ENCODE measurements around the gene ELFN2.

ELFN2 gene

DNA sequence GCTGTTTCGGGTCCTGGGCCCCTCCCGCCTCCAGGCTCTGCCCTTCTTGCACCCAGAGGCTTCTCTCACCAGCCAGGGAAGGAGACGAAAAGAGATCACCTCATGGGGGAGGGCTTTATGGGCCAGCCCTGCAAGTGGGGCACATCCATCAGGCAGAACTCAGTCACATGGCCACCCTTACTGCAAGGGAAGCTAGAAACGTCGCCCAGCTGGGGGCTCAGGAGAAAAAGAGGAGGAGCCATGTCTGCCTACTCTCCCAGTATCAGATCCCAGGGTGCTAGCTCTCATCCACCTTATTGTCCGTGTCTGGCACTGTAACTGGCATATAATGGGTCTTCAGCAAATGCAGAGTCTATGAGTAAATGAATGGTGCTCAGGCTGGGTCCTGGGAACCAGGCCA is 34.7 kb upstream of the ELFN2 start:
- H3K9ac ChIP-seq (ENCODE audit: low read depth, low read length): no peak overlapping the region
- H3K4me1 ChIP-seq (ENCODE audit: insufficient read depth, low read length): no peaks in the 10 kb centered on the region
- no peaks in the 10 kb centered on the region for H3K36me3 ChIP-seq (ENCODE audit: insufficient read depth, low read length)
- H3K9me3 ChIP-seq (ENCODE audit: control insufficient read depth, insufficient read depth, low read length): no peaks in the 10 kb centered on the region

DNA sequence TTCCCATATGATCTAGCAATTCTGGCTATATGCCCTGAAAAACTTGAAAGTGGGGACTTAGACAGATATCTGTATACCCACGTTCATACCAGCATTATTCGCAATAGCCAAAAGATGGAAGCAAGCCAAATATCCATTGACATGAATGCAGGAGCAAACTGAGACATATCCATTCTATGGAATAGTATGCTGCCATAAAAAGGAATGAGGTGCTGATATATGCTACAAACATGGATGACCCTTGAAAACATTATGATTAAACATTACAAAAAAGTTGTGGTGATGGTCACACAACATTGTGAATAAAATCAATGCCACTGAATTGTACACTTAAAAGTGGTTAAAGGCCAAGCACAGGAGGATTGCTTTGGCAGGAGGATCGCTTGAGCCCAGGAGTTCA is 33.4 kb upstream of the ELFN2 start:
- H3K4me1 ChIP-seq (ENCODE audit: insufficient read depth, low read length): peaks cover 5% of the 10 kb centered on the region; the same call in 1 of the 2 replicates
- H3K36me3 ChIP-seq (ENCODE audit: insufficient read depth, low read length): no peaks in the 10 kb centered on the region
- H3K9me3 ChIP-seq (ENCODE audit: control insufficient read depth, insufficient read depth, low read length): no peaks in the 10 kb centered on the region
- no peak overlapping the region for H3K9ac ChIP-seq (ENCODE audit: low read depth, low read length)

DNA sequence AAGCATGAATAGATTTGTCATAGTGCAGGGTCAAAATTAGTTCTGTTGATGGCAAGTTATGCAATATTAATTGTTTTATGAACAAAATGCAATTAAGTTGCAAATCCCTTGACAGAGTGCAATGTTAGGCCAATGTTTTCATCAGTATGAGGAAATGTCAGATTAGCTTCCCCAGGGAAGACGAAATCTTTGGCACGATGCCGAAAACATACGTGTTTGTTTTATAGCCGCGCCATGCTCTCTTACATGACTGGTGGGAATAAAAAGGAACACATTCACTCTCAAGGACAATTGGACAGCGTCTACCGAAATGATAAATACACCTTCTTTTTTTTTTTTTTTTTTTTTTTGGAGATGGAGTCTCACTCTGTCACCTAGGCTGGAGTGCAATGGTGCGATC is 31.9 kb upstream of the ELFN2 start:
- no peaks in the 10 kb centered on the region for H3K36me3 ChIP-seq (ENCODE audit: insufficient read depth, low read length)

DNA sequence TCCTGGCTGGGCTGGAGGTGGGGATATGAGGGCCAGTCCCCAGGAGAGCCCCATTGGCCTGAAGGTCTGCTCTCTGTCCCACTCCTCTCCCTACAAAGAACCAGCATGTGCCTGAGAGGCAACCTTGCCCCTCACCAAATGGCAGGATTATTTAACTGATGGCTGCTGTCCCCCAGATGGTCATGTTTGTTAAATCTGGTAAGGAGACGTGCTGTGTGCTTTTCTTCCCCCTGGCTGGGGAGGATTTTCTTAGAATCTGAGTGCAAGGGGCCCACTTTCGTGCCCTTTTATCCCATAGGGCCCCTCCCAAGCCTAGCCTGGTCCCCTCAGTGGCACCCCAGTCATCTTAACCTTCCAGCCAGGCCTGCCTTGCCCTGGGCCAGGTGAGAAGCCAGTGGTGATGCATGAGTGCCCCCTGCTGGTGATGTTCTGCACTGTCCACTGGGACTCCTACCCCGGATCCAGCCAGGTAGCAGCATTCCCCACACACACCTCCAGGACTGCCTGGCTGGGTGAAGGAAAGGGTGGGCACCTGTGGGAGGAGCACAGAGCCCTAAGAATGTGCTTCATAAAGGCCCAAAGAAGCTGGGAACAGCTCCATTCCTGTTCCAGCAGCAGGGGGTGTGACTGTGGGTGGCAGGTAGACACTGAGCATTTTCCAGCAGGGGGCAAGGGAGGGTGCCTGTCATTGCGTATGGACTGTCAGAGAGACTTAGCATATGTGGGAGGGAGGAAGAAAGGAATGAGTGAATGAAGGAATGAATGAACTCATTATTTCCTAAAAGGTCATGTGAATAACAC is 30.0 kb upstream of the ELFN2 start:
- H3K36me3 ChIP-seq (ENCODE audit: insufficient read depth, low read length): no peaks in the 10 kb centered on the region
- peaks cover 13% of the 10 kb centered on the region; the same call in 1 of the 2 replicates for H3K4me1 ChIP-seq (ENCODE audit: insufficient read depth, low read length)
- H3K9me3 ChIP-seq (ENCODE audit: control insufficient read depth, insufficient read depth, low read length): no peaks in the 10 kb centered on the region
- H3K9ac ChIP-seq (ENCODE audit: low read depth, low read length): no peak overlapping the region

More for the DNA sequence above, 31.9 kb upstream of the ELFN2 start:
- H3K9me3 ChIP-seq (ENCODE audit: control insufficient read depth, insufficient read depth, low read length): no peaks in the 10 kb centered on the region
- H3K4me1 ChIP-seq (ENCODE audit: insufficient read depth, low read length): peaks cover 13% of the 10 kb centered on the region; the same call in 1 of the 2 replicates
- H3K9ac ChIP-seq (ENCODE audit: low read depth, low read length): no peak overlapping the region

DNA sequence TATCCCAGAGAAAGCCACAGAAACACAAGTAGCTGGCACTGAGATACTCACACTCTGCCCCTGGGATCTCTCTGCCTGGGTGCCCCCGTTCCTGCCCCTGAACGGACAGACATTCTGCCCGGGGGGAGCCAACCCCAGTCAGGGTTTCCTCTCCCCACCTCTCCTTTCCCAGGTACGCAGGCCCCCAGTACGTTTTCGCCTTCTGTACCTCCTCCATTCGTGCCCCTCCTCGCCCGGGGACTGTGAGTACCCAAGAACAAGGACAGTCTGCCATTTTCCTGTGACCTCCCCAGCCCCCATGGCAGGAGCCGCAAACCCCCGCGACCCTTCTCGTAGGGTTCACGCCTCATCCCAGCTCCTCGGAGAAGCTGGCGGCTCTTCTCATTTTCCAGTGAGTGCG is 29.1 kb upstream of the ELFN2 start:
- Histone ChIP-seq H3K4me1 (ENCODE audit: insufficient read depth, low read length) (peaks cover 13% of the 10 kb centered on the region; the same call in 1 of the 2 replicates), H3K9me3 (ENCODE audit: control insufficient read depth, insufficient read depth, low read length) (peaks cover 2% of the 10 kb centered on the region), H3K9ac (ENCODE audit: low read depth, low read length) (no peak overlapping the region), H3K36me3 (ENCODE audit: insufficient read depth, low read length) (no peaks in the 10 kb centered on the region)

DNA sequence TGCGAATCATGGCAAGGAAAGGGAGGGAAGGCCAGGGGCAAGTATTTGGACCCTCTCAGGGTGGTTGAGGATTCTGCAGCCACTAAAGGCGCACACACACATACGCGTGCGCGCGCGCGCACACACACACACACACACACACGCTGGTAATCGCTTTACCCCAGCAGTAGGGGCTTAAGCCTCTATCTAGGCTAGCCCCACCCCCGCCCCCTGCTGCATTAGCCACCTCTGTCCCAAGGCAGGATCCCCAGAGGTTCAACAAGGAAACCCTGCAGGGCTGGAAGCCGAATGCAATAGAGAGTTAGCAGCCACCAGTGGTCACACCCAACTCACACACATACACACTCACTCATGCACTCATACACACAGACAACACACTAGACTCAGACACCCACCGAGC is 28.6 kb upstream of the ELFN2 start:
- no peak overlapping the region for H3K9ac ChIP-seq (ENCODE audit: low read depth, low read length)
- peaks cover 13% of the 10 kb centered on the region; the same call in 1 of the 2 replicates for H3K4me1 ChIP-seq (ENCODE audit: insufficient read depth, low read length)
- H3K9me3 ChIP-seq (ENCODE audit: control insufficient read depth, insufficient read depth, low read length): peaks cover 4% of the 10 kb centered on the region
- no peaks in the 10 kb centered on the region for H3K36me3 ChIP-seq (ENCODE audit: insufficient read depth, low read length)

DNA sequence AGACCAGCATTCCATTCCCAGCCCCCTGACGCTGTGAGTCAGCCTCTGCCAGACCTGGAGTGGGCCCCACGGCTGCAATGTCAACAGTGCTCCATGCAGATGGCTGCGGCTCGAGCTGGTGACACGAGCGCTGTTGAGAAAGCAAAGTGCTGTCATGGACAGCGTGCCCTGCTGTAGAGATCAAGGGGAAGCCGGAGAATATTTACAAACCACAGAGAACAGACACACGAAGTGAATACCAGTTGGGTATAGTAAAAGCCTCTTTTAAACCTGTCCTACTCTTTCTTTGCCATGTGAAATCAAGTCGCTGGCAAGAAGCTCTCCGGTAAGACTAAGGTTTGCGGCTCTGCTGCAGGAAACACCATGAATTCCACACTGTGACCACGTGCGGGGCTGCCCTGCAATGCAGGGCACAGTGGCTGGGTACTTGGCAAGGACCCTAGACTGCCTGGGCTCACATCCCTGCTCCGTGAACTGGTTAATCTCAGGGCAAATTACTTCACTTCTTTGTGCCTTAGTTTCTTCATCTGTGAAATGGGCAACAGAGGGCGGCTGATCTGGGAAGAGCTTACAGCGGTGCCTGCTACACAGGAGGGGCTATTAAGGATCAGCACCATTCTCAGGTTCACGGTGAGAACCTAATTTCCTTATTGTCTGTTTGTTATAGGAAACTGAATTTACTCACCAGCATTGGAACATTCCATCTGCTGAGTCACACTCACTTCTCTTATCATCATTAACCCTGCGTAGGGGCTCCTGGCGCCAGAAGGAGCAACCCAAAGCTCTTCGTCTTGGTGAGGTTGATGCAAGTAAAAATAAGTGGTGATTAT is 27.8 kb upstream of the ELFN2 start:
- H3K4me1 ChIP-seq (ENCODE audit: insufficient read depth, low read length): peaks cover 13% of the 10 kb centered on the region; the same call in 1 of the 2 replicates
- H3K9ac ChIP-seq (ENCODE audit: low read depth, low read length): no peak overlapping the region
- peaks cover 4% of the 10 kb centered on the region for H3K9me3 ChIP-seq (ENCODE audit: control insufficient read depth, insufficient read depth, low read length)
- H3K36me3 ChIP-seq (ENCODE audit: insufficient read depth, low read length): no peaks in the 10 kb centered on the region

DNA sequence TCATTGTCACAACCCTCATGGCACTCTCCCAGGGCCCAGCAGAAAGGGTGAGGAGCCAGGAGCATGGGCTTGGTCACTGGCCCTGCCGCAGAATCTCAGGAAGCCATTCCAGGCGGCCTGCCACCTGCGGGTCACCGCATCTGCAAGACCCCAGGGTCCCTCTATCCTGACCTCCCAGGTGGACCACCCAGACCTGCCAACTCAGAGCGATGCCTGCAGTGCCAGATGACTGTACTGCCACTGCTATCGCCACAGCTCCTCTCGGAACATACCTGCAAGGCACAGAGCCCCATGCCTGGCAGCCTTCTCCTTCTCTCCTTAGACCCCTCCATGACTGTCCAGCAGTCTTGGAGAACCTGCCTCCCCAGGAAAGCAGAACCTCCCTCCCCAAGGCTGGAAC is 26.4 kb upstream of the ELFN2 start:
- H3K9ac ChIP-seq (ENCODE audit: low read depth, low read length): no peak overlapping the region
- H3K4me1 ChIP-seq (ENCODE audit: insufficient read depth, low read length): peaks cover 13% of the 10 kb centered on the region; the same call in 1 of the 2 replicates
- H3K9me3 ChIP-seq (ENCODE audit: control insufficient read depth, insufficient read depth, low read length): peaks cover 4% of the 10 kb centered on the region
- H3K36me3 ChIP-seq (ENCODE audit: insufficient read depth, low read length): no peaks in the 10 kb centered on the region

DNA sequence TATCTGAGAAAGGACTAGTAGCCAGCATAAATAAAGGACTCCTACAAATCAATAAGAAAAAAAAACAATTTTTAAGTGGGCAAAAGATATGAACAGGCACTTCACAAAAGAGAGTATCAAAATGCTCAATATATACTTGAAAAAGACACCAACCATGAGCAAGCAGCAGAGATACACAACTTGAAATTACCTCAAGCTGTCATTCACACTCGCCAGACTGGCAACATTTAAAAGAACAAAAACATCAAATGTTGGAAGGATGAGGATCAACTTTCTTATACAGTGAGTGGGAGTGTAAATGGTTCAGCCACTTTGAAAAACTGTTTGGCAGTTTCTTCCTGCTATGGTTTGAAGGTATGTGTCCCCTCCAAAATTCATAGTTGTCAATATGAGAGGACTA is 23.9 kb upstream of the ELFN2 start:
- Histone ChIP-seq H3K9me3 (ENCODE audit: control insufficient read depth, insufficient read depth, low read length) (peaks cover 4% of the 10 kb centered on the region), H3K9ac (ENCODE audit: low read depth, low read length) (no peak overlapping the region), H3K4me1 (ENCODE audit: insufficient read depth, low read length) (peaks cover 13% of the 10 kb centered on the region; the same call in 1 of the 2 replicates), H3K36me3 (ENCODE audit: insufficient read depth, low read length) (no peaks in the 10 kb centered on the region)

DNA sequence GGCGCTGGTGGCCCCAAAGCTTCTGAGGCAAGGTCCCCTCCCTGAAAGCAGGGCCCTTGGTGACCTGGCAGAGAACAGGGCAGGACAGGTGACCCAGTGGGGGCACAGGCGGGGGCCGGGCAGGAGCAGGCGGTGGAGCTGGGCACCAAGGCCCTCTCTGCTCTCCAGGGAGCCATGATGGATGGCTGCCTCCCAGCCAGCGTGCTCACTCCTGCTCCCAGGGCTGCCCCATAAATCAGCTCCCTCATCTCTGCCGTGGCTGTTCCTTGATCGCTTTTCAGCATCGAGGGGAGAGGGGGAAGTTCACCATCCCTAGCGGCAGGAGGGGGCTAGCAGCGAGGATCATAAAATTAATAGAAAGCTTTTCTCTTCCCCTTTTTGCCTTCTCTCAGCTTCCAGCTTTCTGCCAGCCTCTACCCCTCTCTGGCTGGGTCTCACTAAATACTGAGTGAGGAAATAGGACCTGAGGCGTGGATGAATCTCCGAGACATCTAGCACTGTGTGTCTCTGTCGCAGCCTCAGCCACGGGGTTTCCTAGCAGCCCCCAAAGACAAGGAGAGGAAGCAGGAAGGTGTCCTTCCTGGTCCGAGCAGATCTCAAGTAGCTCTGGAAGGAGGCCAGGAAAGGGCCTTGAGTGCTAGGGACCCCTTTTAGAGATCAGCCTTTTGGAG is 22.2 kb upstream of the ELFN2 start:
- Histone ChIP-seq H3K36me3 (ENCODE audit: insufficient read depth, low read length) (no peaks in the 10 kb centered on the region), H3K4me1 (ENCODE audit: insufficient read depth, low read length) (no peaks in the 10 kb centered on the region), H3K9ac (ENCODE audit: low read depth, low read length) (no peak overlapping the region), H3K9me3 (ENCODE audit: control insufficient read depth, insufficient read depth, low read length) (peaks cover 4% of the 10 kb centered on the region)

DNA sequence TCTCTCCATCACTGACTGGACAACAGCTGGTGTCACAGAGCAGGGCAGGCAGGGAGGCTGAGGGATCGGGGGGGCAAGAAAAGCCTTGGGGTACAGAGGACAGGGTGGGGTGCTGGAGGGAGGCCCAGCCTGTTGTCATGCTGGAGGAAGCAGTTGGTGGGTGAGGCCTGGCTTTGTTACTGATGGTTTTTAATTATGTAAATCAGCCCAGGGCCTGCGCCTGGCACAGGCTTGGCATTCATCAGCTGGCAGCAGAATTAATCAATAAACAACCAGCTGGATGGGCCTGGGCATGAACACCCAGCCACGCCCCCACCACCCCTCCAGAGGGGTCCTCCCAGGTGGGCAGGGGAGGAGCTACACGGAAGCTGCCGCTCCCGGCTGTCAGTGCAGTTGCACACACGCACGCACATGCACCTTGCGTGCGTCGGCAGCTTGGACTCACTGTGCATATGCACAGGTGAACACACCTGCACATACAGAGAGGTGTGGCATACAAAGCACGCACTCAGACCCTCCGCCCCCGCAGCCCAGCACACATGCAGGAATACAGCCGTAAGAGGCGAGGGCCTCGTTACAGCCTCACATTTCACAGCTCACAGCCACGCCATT is 21.3 kb upstream of the ELFN2 start:
- no peak overlapping the region for H3K9ac ChIP-seq (ENCODE audit: low read depth, low read length)
- H3K36me3 ChIP-seq (ENCODE audit: insufficient read depth, low read length): no peaks in the 10 kb centered on the region
- no peaks in the 10 kb centered on the region for H3K4me1 ChIP-seq (ENCODE audit: insufficient read depth, low read length)
- peaks cover 4% of the 10 kb centered on the region for H3K9me3 ChIP-seq (ENCODE audit: control insufficient read depth, insufficient read depth, low read length)

DNA sequence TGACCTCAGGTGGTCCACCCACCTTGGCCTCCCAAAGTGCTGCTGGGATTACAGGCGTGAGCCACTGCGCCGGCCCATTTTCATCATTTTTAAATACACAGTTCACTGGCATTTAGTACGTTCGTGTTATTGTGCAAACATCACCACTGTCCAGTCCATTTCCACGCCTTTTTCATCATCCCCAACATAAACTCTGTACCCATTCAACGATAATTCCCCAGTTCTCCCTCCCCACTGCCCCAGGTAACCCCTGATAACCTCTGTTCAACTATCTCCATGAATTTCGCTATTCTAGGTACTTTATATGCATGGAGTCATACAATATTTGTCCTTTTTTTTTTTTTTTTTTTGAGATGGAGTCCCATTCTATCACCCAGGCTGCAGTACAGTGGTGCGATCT is 18.2 kb upstream of the ELFN2 start:
- no peaks in the 10 kb centered on the region for H3K36me3 ChIP-seq (ENCODE audit: insufficient read depth, low read length)
- no peak overlapping the region for H3K9ac ChIP-seq (ENCODE audit: low read depth, low read length)
- H3K9me3 ChIP-seq (ENCODE audit: control insufficient read depth, insufficient read depth, low read length): peaks cover 6% of the 10 kb centered on the region; the same call in 1 of the 2 replicates
- no peaks in the 10 kb centered on the region for H3K4me1 ChIP-seq (ENCODE audit: insufficient read depth, low read length)

DNA sequence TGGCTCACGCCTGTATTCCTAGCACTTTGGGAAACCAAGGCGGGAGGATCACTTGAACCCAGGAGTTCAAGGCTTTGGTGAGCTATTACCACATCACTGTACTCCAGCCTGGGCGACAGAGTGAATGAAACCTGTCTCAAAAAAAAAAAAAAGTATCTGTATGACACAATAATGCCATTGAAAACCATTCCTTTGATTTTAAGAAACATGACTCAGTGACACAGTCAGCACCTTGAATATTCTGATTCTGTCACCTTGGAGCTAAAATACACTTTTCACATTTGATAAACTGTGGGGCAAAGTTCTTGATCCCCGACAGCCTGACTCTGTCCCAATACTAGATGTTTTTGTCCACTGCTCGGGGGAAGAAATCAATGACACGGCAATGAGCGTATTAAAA is 16.7 kb upstream of the ELFN2 start:
- H3K4me1 ChIP-seq (ENCODE audit: insufficient read depth, low read length): no peaks in the 10 kb centered on the region
- no peak overlapping the region for H3K9ac ChIP-seq (ENCODE audit: low read depth, low read length)
- peaks cover 6% of the 10 kb centered on the region; the same call in 1 of the 2 replicates for H3K9me3 ChIP-seq (ENCODE audit: control insufficient read depth, insufficient read depth, low read length)
- H3K36me3 ChIP-seq (ENCODE audit: insufficient read depth, low read length): no peaks in the 10 kb centered on the region

DNA sequence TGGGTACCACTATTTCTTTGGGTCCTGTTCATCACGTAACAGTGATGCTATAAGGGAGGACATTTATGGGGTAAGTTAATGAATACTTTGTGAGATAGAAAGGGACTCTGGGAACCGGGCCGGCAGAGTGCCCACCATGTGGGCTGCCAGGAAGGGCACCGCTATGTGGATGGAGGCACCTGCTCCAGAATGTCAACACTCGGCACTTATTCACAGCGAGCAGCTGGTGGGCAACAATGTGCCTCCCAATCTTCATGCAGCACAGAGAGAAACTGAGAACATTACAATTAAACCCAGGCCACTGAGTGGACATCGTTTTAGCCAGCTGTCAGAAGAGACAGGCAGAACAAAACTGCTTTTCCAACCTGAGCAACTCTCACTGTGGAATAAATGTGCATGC is 15.8 kb upstream of the ELFN2 start:
- H3K9ac ChIP-seq (ENCODE audit: low read depth, low read length): no peak overlapping the region
- H3K4me1 ChIP-seq (ENCODE audit: insufficient read depth, low read length): no peaks in the 10 kb centered on the region
- no peaks in the 10 kb centered on the region for H3K36me3 ChIP-seq (ENCODE audit: insufficient read depth, low read length)
- H3K9me3 ChIP-seq (ENCODE audit: control insufficient read depth, insufficient read depth, low read length): peaks cover 6% of the 10 kb centered on the region; the same call in 1 of the 2 replicates

All from ES-I3 (cell line).